22Rv1 (cell line): Measurements from ENCODE around the gene IQSEC1.

Experiments
- H3K27ac ChIP-seq: fragments of 450-650 bp; 2 replicates; pipeline ENCODE4 v1.5.1; 2017
- ZFX ChIP-seq: fragments of 450-650 bp; IDR thresholded peaks from 2 replicates; pipeline ENCODE4 v1.6.1; 2017; ENCODE audit warnings: antibody characterized with exemption, borderline replicate concordance
- TF ChIP-seq, protein P1 (sequence below): fragments of 450-650 bp; IDR thresholded peaks from 2 replicates; pipeline ENCODE4 v1.5.1; 2017; ENCODE audit warnings: mild to moderate bottlenecking

The IQSEC1 gene

DNA sequence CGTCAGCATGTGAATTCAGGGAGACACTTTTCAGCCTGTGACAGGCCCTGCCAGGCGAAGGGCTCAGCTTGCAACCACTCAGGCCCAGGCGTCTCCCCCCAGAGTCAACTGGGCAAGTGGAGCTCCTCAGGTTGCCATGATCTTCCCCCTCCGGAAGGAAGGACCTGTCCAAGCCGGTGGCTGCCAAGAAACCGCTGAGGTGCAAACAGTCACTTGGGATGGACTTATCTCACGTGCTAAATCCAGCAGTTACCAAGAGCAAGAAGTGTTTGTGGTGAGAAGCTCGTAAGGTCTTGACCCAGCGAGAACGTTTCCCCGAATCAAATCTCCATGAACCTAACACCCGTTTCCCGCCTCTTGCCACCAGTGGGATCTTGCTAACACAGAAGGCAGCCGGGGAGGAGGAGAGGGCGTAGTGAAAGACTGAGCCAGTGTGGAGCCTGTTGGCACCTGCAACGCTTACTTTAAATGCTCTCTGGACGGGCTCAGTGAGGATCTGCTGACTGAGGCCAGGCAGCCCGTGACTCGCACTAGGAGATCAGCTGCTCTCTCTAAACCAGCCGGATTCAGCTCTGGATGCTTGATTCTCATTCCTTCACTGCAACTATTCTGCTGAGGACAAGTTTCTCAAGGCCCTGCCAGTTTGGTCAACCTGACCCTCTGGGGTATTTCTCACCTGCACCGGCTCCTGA is 39.0 kb downstream of the IQSEC1 start:
- no peak for TF ChIP-seq ZFX
- TF ChIP-seq, protein P1, sequence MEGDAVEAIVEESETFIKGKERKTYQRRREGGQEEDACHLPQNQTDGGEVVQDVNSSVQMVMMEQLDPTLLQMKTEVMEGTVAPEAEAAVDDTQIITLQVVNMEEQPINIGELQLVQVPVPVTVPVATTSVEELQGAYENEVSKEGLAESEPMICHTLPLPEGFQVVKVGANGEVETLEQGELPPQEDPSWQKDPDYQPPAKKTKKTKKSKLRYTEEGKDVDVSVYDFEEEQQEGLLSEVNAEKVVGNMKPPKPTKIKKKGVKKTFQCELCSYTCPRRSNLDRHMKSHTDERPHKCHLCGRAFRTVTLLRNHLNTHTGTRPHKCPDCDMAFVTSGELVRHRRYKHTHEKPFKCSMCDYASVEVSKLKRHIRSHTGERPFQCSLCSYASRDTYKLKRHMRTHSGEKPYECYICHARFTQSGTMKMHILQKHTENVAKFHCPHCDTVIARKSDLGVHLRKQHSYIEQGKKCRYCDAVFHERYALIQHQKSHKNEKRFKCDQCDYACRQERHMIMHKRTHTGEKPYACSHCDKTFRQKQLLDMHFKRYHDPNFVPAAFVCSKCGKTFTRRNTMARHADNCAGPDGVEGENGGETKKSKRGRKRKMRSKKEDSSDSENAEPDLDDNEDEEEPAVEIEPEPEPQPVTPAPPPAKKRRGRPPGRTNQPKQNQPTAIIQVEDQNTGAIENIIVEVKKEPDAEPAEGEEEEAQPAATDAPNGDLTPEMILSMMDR: no peak

DNA sequence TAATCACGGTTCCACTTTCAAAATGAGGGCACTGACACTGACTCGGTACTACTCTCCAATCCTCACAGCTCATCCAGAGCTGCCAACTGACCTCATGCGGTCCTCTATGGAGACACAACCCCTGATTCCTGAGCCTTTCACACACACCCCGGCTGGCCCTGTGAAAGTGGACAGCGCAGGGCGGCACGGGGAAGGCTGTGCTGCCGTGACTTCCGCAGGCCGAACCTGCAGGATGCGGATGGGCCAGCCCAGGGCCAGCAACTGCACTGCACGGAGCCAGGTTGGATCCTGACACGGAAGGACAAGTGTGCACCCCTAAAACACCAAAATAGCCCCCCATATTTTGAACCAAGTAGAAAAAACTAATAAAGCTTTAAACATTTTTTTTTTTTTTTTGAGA is 41.0 kb downstream of the IQSEC1 start:
- no peak overlapping the region for H3K27ac ChIP-seq
- TF ChIP-seq ZFX: no peak
- TF ChIP-seq, protein P1: no peak

More for the DNA sequence above, 39.0 kb downstream of the IQSEC1 start:
- no peak overlapping the region for H3K27ac ChIP-seq

DNA sequence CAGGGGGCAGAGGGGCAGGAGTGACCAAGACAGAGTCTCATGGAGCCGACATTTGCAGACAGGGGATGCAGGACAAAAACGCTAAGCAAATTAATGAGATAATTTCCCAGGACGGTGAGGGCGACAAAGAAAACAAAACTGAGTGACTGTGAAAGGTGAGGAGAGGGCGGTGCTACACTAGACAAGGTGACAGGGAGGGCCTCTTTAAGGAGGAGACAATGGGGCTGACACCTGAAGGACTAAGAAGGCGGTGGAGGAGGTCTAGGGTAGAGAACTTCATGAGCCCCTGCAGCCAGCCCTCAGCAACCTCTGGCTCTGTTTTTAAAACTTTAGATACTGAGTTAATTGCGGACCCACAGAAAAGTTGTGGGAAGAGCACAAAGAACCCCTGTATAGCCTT is 41.6 kb downstream of the IQSEC1 start:
- H3K27ac ChIP-seq: no peak overlapping the region
- no peak for TF ChIP-seq ZFX
- TF ChIP-seq, protein P1: no peak

DNA sequence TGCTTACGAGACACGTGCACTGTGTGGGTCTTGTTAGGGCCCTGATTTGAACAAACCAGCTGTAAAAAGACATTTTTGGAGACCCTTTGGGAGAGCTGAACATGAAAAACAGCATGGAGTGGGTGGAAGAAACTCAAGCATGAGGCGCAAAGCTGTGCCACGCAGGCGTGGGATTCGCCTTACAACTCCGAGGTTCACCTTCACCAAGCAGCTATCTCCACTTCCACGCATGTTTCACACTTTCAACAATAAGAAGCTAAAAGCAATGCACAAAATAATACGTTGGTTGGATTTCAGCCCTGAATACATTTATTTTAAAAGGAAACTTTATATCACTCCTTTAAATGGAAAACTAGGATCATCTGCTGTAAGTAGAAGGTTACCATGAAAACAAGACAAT is 42.5 kb downstream of the IQSEC1 start:
- H3K27ac ChIP-seq: no peak overlapping the region
- TF ChIP-seq ZFX: no peak

DNA sequence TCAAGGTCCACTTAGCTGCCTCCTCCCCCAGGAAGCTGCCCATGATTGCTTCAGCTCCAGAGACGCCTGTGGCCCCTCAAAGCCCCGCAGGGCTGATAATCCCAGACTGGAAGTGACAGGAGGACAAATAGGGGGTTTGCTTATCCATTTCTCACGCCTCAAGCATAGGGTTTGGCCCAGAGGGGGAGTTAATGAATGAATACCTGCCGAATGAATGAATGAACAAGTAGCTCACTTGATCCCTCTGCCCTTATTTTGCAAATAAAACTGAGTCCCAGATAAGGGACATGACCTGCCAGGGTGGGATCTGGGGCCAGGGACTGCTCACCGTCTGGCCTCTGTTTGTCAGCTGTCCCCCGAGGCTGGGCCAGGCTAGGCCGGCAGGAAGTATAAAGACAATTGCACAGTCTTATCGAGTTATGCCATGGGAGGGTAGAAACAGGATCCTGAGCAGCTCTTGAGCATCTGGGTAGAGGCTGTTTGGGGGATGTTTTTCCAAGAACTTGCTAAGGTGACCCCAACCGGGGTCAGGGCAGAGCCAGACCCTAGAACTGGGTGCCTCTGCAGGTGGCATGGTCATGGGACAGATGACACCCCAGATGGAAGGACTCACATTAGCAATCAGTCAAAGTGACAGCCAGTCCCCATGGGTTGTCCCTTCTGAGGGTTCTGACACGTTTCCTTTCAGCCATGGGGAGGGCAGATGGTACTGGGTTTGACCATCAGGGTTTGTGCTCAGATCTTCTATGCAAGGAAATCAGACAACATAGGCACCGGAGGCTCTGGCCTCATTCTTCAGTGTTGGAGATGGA is 45.0 kb downstream of the IQSEC1 start:
- H3K27ac ChIP-seq: no peak overlapping the region
- TF ChIP-seq, protein P1: no peak
- no peak for TF ChIP-seq ZFX

DNA sequence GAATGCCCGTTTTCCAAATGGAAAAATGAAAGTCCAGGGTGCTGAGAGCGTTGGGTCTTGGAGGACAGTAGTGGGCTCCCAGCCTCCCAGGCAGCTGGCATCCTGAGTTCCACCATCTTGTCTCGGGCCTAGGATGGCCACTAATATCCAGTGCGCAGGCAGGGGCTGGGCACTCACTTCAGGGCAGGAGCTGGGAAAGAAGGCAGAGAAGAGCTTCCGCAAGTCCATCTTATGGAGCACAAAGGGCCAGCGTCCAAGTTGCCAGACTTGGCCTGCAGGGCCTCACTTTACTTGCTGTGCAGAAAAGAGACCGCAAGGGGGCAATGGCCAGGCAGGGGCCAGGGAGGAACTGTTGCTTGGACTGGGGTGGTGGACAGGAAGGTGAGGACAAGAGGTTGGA is 46.1 kb downstream of the IQSEC1 start:
- no peak overlapping the region for H3K27ac ChIP-seq
- no peak for TF ChIP-seq ZFX
- TF ChIP-seq, protein P1: peak; percentile 35

DNA sequence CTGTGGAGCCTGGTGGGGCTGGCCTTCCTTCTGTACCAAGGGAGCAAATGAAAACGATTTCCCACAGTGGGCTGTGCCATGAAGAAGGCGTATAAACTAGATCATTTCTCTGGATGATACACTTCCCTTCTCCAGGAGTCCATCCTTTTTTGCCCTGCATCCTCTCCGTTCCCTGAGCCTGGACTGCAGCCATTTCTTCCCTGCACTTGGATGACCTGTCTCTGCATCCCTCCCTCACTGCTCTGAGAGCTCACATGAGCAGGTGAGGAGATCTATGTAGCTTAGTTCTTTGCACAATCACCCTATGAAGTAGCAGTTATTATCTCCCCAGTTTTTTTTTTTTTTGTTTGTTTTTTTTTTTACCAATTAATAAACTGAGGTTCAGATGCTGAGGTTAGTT is 46.7 kb downstream of the IQSEC1 start:
- TF ChIP-seq, protein P1: no peak
- no peak for TF ChIP-seq ZFX
- no peak overlapping the region for H3K27ac ChIP-seq
